ENCODE measurements around the gene SNAPC4.
"Not testable (repeated sequence)": the region's sequence is repeated elsewhere in the genome, so short reads cannot be mapped to it uniquely, and the experiment has no call there.

The SNAPC4 gene

DNA sequence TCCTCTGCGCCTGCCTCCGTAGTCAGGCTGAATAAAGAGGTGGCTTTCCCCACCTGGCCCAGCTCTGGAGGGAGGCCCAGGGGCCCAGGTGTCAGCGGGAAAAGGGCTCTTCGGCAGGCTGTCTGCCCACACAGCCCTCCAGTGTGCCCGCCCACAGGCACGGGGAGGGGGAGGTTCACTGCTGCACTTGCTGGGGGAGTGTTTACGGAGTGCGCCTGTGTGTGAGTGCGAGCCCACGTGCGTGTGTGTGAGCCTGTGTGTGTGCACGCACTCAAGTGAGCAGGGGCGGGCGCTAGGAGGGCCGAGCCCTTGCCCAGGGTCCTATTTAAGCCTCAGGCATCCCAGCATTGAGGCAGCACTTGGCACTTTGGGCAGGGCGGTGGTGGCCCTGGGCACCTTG is 47.3 kb downstream of the SNAPC4 start:
- H3K4me3 ChIP-seq (replicated peaks; ENCODE audit: low read depth, low read length), result no peak overlapping the region
- no peak for DNase-seq (ENCODE audit: extremely low read depth, low read depth)
- TF ChIP-seq, protein P1, sequence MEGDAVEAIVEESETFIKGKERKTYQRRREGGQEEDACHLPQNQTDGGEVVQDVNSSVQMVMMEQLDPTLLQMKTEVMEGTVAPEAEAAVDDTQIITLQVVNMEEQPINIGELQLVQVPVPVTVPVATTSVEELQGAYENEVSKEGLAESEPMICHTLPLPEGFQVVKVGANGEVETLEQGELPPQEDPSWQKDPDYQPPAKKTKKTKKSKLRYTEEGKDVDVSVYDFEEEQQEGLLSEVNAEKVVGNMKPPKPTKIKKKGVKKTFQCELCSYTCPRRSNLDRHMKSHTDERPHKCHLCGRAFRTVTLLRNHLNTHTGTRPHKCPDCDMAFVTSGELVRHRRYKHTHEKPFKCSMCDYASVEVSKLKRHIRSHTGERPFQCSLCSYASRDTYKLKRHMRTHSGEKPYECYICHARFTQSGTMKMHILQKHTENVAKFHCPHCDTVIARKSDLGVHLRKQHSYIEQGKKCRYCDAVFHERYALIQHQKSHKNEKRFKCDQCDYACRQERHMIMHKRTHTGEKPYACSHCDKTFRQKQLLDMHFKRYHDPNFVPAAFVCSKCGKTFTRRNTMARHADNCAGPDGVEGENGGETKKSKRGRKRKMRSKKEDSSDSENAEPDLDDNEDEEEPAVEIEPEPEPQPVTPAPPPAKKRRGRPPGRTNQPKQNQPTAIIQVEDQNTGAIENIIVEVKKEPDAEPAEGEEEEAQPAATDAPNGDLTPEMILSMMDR (IDR thresholded peaks at IDR 0.05; ENCODE audit: low read depth, low read length, missing control alignments), result no peak

DNA sequence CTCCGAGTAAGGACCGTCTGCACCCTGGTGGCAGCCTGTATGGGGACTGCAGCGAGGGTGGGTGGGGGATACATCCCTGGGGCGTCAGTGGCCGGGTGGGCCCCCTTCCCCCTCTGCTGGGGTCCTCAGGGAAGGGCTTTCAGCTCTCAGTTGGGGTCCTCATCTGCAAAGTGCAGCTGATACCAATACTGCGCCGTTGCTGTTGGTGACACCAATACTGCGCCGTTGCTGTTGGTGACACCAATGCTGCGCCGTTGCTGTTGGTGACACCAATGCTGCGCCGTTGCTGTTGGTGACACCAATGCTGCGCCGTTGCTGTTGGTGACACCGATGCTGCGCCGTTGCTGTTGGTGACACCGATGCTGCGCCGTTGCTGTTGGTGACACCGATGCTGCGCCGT is 48.1 kb downstream of the SNAPC4 start:
- H3K4me3 ChIP-seq (replicated peaks; ENCODE audit: low read depth, low read length); DNase-seq (ENCODE audit: extremely low read depth, low read depth): not testable (repeated sequence)

DNA sequence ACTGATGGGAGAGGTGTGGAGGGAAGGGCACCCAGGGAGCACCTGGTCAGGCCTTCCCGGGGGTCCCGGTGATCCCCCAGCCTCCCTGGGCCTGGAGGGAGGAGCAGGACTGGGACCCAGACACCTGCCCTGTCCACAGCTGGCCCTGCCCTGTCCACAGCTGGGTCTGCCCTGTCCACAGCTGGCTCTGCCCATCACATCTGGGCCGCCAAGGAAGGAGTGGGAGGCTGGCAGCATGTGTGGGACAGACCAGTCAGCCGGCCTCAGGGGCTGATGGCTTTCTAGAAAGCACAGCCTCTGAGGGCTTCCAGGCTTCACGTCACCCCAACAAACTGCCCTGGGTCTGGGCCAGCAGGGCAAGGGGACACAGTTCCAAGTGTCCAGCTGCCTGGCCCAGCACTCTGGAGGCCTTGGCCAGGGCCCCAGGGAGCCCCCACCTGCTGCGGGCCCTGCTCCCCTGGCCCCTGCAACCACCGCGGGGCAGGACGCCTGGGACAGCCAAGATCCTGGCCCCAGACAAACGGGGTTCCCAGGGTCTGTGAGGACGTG is 48.6 kb downstream of the SNAPC4 start:
- H3K4me3 ChIP-seq (replicated peaks; ENCODE audit: low read depth, low read length), result no peak overlapping the region
- DNase-seq (ENCODE audit: extremely low read depth, low read depth), result no peak
- TF ChIP-seq, protein P1 (IDR thresholded peaks at IDR 0.05; ENCODE audit: low read depth, low read length, missing control alignments), result no peak

Measured in HFF-Myc (cell line).